Activated T-helper 9 cell treated with anti-CD3 and anti-CD28 coated beads, Interleukin-2, amount 50 U/mL, for 16 hours (primary cell): ENCODE measurements around the gene SUV39H1.
A peak's percentile ranks its signal among the peaks of the same experiment; 100 is the strongest.
"Not testable (repeated sequence)": the region's sequence is repeated elsewhere in the genome, so short reads cannot be mapped to it uniquely, and the experiment has no call there.

ENCODE experiments used
- DNase-seq: peaks from one replicate; pipeline ENCODE4 v3.0.0-alpha.2; 2020; ENCODE audit warnings: low read depth

SUV39H1 gene, protein sequence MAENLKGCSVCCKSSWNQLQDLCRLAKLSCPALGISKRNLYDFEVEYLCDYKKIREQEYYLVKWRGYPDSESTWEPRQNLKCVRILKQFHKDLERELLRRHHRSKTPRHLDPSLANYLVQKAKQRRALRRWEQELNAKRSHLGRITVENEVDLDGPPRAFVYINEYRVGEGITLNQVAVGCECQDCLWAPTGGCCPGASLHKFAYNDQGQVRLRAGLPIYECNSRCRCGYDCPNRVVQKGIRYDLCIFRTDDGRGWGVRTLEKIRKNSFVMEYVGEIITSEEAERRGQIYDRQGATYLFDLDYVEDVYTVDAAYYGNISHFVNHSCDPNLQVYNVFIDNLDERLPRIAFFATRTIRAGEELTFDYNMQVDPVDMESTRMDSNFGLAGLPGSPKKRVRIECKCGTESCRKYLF

DNA sequence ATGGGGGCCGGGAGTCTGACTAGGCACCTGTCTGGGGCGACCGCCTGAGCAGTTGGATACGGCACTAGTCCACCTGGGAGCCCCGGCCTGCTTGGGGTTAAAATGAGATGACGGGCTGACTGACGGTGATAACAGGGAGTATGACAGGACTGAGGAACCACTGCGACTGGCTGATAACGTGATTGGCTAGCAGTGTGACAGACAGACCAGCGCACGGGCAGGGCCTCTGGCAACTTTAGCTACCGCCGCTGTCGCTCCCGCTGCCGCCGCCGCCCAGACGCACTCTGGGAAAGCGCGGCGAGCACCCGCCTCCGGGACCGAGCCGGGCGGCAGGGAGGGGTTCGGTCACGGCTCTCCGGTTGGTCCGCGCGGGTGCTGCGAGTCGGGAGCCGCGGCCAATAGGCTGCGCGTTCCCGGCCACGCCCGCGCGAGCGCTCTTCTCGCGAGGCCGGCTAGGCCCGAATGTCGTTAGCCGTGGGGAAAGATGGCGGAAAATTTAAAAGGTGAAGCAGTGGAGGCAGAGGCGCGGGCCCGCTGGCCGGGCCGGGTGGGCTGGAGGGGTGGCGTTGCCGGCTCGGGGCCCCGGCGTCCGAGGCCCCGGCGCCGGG is at the start of gene SUV39H1:
Gene SUV39H1 (plus strand): TSS at position 434 of the 608 bp plus-strand sequence. CDS start 51 bp downstream, at position 485.
- DNase-seq = peak; percentile 76

DNA sequence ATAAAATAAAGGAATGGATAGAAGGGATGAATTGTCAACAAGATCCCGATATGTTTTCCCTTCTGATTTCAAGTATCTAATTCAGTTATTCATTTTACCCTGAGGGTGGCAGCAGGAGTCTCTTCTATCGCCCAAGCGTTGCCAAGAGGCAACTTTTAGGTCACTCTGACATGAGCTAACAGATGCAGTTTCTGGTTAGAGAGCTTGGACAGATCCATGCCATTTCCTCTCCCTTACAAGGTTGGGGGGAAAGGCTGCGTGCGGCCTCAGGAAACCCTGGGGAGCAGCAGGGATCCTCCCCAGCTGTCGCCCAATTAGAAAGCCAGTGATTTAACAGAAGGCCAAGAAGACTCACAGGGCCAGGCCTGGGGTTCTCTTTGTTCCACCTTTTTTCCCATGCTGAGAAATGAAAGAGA is 48.2 kb upstream of the SUV39H1 start:
- no peak for DNase-seq

DNA sequence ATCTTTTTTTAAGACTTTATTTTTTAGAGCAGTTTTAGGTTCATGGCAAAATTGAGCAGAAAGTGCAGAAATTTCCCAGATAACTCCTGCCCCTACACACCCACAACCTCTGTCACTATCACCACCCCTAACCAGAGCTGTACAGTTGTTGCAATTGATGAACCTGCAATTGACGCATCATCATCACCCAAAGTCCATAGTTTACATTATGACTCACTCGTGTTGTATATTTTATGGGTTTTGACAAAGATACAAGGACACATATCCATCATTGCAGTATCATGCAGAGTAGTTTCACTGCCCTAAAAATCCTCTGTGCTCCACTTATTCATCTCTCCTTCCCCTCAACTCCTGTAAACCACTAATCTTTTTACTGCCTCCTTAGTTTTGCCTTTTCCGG is 47.4 kb upstream of the SUV39H1 start:
- DNase-seq = no peak

DNA sequence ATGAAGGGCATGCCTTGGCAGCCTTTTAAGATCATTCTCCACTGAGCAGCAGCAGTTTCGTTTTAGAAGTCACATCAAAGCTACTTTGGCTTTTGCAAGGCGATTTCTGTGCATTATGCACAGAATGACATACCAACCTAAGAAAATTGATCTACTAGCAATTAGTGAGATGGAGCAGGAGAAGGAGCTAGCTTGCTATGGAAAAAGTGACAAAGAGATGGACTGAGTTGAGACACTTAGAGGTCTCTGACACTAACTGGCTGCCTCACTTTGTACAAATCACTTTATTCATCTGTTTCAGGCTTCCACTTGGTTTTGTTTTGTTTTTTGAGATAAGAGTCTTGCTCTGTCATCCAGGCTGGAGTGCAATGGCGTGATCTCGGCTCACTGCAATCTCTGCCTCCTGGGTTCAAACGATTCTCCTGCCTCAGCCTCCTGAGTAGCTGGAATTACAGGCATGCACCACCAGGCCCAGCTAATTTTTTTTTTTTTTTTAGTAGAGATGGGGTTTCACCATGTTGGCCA is 44.4 kb upstream of the SUV39H1 start:
- DNase-seq = not testable (repeated sequence)

DNA sequence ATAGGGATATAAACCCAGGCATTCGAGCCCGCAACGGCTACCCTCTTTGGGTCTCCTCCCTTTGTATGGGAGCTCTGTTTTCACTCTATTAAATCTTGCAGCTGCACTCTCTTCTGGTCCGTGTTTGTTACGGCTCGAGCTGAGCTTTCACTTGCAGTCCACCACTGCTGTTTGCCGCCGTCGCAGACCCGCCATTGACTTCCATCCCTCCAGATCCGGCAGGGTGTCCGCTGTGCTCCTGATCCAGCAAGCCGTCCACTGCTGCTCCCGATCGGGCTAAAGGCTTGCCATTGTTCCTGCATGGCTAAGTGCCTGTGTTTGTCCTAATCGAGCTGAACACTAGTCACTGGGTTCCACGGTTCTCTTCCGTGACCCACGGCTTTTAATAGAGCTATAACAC is 41.8 kb upstream of the SUV39H1 start:
- DNase-seq = not testable (repeated sequence)

DNA sequence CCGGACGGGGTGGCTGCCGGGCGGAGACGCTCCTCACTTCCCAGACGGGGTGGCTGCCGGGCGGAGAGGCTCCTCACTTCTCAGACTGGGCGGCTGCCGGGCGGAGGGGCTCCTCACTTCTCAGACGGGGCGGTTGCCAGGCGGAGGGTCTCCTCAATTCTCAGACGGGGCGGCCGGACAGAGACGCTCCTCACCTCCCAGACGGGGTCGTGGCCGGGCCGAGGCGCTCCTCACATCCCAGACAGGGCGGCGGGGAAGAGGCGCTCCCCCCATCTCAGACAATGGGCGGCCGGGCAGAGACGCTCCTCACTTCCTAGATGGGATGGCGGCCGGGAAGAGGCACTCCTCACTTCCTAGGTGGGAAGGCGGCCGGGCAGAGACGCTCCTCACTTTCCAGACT is 36.8 kb upstream of the SUV39H1 start:
- not testable (repeated sequence) for DNase-seq

DNA sequence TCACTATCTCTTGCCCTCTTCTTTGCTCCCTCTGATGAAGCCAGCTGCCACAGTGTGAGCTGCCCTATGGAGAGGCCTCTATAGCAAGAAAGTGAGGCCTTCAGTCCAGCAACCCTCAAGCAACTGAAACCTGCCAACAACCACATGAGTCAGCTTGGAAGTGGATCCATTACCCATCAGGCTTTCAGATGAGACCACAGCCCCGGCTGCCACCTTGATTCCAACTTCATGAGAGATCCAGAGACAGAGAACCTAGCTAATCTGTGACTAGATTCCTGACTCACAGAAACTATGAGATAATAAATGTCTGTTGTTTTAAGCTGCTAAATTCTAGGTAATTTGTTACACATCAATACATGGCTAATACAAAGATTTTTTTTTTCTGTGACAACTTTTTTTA is 33.3 kb upstream of the SUV39H1 start:
- DNase-seq = no peak

DNA sequence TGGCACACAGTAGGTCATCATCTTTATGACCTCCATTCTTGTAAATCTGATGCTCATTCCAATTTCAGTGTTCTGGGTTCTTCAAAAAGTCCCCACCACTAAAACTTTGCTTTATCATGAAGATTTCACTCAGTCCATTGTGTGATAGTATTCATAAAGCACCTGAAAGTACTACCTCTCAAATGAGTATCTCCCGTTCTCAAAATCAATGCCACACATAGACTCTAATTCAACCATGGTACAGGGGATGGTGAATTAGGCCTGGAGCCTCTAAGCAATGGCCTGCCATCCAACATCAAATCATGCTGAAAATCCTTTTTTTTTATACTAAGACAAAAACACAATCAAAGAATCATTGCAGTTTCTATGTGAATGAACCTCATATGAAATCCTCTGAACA is 32.4 kb upstream of the SUV39H1 start:
- DNase-seq = no peak

DNA sequence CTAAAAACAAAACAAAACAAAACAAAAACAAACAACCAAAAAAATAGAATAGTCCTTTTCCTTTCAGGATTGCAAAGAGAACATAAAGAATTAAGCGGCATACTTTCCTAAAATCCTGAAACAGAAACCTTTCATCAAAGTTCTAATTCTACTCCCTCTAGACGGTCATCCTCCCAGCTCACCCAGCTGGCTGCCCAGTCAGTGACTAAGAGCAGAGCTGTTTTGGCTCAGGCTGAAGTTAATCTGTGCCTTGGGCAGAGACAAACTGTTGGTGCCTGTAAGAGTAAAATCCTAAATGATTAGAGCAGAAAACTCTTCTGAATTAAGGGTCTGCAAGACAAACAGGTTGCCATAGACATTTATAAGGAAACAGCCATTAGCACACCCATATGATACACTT is 30.5 kb upstream of the SUV39H1 start:
- no peak for DNase-seq

DNA sequence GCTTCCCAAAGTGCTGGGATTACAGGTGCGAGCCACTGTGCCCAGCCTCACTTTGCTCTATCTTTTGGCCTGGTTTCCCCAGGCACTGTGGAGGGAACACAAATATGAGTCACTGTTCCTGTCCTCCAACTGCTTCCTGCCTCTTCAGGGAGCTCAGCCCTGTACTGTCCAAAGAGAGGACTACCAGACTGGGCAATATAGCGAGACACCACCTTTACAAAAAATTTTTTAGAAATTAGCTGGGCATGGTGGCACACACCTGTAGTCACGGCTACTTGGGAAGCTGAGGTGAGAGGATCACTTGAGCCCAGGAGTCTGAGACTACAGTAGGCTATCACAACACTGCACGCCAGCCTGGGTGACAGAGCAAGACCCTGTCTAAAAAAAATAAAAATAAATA is 29.9 kb upstream of the SUV39H1 start:
- no peak for DNase-seq

DNA sequence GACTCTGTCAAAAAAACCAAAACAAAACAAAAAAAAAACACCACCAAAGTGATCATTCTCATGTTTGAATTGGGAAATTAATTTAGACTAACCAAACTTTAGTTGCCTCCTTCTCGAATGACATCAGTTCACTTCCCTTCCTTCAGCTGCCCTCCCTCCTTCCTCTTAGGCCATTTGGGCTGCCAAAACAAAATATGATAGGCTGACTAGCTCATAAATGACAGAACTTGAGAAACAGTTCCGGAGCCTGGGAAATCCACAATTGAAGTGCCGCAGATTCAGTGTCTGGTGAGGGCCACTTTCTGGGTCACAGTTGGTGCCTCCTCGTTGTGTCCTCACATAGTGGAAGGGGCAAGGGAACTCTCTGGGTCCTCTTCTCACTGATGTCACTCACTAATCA is 29.0 kb upstream of the SUV39H1 start:
- no peak for DNase-seq

DNA sequence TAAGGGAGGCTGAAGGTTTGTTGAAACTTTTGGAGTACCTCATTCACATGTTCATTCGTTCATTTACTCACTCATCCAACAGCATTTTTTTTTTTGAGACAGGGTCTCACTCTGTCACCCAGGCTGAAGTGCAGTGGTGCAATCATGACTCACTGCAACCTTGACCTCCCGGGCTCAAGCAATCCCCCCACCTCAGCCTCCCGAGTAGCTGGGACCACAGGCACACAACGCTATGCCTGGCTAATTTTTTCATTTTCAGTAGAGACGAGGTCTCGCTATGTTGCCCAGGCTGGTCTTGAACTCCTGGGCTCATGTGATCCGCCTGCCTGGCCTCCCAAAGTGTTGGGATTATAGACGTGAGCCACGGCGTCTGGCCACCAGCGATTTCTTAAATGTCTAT is 28.3 kb upstream of the SUV39H1 start:
- DNase-seq = not testable (repeated sequence)

DNA sequence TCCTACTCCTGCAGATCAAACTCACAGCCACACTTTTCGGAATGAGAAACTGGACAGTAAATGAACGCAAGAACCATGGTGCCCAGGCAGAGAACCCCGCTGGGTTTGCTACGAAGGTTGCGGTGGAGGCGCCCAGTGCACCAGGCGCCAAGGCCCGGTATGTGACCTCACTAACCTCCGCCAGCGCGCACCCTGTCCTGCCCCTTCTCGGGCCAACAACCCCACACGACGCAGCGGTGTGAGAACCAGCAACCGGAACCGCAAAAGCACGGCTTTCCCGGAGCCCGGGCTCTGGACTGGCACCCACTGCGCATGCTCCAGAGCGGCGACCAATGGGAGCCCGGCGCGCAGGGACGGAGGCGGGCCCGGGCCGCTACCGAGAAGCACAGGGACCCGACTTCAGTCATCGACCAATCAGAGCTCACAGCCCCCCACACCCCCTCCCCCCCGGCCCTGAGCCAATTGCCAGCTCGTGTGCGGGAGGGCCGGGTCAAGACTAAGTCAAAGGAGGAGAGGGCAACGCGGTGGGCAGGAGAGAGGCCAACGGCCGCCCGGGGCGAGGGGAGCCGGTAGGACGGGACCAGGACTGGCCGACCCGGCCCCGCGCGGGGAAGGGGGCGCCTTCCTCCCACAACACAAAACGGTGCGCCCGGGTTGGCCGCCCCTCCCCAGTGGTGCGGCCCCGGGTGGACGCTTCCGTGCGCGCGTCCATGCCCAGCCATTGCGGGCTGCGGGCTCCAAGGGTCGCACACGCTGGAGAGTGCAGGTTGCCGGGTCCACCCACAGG is 20.2 kb upstream of the SUV39H1 start:
- peak; percentile 76 for DNase-seq

DNA sequence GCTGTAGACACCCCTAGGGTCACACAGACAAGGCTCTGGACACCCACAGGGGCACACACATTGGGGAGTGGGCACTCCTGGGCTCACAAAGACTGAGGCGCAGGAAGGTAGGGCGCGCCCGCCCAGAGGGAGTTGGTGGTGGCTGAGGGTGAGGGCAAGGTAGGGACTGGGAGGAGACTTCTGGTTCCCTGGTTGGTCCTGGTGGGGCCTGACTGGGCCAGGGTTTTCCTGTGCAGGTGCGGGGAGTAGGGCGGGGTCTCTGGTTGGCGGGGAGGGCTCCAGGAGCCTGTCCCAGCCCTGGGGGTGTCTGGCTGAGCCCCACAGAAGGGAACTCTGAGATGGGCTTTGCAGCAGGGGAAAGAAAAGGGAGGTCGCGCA is 19.7 kb upstream of the SUV39H1 start:
- no peak for DNase-seq

DNA sequence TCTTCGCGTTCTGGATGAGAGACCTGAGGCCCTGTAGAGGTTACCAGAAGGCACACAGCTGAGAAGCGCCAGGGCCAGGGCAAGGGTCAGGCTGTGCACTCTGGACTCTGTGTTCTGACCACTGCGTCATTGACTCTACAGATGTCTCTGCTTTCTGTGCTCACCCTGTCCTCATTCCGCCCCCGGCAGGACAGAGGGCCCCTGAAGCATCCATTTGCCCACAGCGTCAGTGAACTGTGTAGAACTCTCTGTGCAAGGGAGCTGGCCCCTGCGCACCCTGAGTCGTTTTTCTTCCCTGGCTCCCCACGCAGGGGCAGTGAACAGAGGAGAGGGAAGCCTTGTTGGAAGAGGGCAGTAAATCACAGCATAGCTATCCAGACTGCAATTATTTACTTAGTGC is 19.0 kb upstream of the SUV39H1 start:
- DNase-seq = no peak

DNA sequence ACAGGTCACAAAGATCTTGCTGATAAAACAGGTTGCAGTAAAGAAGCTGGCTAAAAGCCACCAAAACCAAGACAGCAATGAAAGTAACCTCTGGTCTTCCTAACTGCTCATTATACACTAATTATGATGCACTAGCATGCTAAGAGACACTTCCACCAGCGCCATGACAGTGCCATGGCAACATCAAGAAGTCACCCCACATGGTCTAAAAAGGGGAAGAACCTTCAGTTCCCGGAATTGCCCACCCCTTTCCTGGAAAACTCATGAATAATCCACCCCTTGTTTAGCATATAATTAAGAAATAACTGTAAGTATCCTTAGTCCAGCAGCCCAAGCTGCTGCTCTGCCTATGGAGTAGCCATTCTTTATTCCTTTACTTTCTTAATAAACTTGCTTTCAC is 16.1 kb upstream of the SUV39H1 start:
- not testable (repeated sequence) for DNase-seq

DNA sequence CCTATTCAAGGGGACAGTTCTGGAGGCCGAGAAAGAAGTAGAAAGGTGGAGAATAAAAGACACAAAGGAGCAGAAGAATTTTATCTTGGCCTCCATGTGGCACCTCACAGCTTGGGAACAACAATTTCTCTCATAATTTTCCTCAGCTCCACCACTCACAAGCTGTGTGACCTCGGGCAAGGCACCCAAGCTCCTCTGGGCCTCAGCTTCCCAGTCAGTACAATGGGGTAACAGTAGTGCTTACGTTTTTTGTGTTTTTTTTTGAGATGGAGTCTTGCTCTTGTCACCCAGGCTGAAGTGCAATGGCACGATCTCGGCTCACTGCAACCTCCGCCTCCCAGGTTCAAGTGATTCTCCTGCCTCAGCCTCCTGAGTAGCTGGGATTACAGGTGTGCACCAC is 15.6 kb upstream of the SUV39H1 start:
- not testable (repeated sequence) for DNase-seq

DNA sequence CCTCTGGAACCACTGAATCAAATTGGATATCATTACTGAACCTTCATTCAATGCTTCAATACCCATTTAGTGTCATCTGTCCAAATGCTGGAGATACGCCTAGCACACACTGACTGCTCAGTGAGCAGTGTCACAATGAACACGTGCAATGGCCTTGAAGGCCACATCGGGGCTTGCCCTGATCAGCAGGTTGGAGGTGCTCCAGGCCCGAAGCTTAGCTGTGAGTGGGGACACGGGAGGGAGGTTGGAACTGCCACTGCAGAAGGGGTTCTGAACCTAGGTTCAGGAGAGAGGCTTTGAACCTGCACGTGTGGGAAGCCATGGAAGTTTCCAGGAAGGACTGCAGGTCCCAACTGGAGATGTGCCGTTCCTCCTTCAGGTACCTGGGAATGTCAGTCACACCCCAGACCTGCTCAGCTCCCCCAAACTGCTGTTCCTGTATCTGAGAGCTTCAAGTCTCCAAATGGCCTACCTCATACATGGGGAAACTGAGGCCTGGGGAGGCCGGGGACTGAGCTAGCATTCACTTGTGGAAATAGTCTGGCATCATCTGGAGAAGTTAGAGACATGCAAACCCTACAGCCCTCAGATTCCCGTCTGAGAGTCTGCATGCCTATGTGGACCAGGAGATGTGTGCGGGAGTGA is 14.9 kb upstream of the SUV39H1 start:
- DNase-seq = no peak

DNA sequence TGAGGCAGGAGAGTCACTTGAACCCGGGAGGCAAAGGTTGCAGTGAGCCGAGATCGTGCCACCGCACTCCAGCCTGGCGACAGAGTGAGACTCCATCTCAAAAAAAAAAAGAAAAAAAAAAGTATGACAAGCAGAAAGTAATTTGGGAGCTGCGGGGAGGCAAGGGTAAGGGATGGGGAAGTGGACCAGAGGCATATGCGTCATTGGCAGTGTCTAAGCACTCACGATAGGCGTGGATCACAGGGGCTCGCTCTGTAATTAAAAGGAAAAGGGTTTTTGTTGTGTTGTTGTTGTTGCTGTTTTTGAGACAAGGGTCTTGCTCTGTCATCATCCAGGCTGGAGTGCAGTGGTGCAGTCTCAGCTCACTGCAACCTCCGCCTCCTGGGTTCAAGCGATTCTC is 13.7 kb upstream of the SUV39H1 start:
- not testable (repeated sequence) for DNase-seq

DNA sequence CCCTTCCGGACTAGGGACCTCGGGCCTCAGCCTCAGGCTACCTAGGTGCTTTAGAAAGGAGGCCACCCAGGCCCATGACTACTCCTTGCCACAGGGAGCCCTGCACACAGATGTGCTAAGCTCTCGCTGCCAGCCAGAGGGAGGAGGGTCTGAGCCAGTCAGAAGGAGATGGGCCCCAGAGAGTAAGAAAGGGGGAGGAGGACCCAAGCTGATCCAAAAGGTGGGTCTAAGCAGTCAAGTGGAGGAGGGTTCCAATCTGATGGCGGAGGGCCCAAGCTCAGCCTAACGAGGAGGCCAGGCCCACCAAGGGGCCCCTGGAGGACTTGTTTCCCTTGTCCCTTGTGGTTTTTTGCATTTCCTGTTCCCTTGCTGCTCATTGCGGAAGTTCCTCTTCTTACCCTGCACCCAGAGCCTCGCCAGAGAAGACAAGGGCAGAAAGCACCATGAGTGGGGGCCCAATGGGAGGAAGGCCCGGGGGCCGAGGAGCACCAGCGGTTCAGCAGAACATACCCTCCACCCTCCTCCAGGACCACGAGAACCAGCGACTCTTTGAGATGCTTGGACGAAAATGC is 13.0 kb upstream of the SUV39H1 start, which contains the start of gene WAS:
Gene WAS (plus strand): TSS at position 389 of the 572 bp plus-strand sequence. CDS start 55 bp downstream, at position 444.
- no peak for DNase-seq

DNA sequence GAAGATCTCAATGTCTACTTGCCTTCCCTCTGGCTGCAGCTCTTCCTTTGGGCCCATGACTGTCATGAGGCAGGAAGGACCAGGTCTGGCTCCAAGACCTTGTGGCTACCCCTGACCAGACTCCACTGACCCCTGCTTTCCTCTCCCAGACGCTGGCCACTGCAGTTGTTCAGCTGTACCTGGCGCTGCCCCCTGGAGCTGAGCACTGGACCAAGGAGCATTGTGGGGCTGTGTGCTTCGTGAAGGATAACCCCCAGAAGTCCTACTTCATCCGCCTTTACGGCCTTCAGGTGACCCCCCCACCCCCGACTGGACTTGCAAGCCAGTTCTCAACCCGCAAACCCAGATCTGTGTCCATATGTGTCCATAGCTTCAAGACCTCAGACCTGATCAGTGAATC is 12.4 kb upstream of the SUV39H1 start:
- DNase-seq = no peak

DNA sequence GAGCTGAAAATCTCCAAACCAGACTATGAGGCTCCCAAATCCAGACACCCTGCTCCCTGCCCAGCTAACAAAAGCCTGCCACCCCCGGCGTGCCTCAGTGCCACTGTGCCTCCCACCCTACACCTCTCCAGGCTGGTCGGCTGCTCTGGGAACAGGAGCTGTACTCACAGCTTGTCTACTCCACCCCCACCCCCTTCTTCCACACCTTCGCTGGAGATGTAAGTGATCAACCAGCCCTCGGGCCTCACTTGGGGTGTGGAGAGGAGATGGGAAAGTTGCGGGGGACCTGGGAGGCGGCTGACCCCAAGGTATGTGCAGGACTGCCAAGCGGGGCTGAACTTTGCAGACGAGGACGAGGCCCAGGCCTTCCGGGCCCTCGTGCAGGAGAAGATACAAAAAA is 11.1 kb upstream of the SUV39H1 start:
- no peak for DNase-seq
